GM12801 (cell line): ENCODE measurements around the gene MYOM3.

Experiments used
- CTCF ChIP-seq: IDR thresholded peaks from one replicate; pipeline ENCODE4 v1.5.1; 2011; ENCODE audit warnings: control low read depth; ENCODE audit not compliant: insufficient read length; ENCODE audit errors: extremely low read depth

MYOM3 gene

GRCh38 chr1:24065304-24065703, 46.6 kb downstream of the MYOM3 start:
- TF ChIP-seq CTCF = no peak

- TF ChIP-seq CTCF = no peak
These were observed 49.7 kb downstream of the MYOM3 start for GRCh38 chr1:24062221-24062620.

GRCh38 chr1:24060482-24060881, 51.5 kb downstream of the MYOM3 start:
- no peak for TF ChIP-seq CTCF

GRCh38 chr1:24058671-24059455, 53.1 kb downstream of the MYOM3 start:
- TF ChIP-seq CTCF = no peak

GRCh38 chr1:24057171-24057570, 54.8 kb downstream of the MYOM3 start:
- TF ChIP-seq CTCF = no peak

- no peak for TF ChIP-seq CTCF
These were observed 56.3 kb downstream of the MYOM3 start for GRCh38 chr1:24055681-24056080.

- no peak for TF ChIP-seq CTCF
These were observed 59.7 kb downstream of the MYOM3 start for GRCh38 chr1:24052220-24052619.
